Raji (cell line): ENCODE results near the gene TMEM134.
A peak's percentile ranks its signal among the peaks of the same experiment; 100 is the strongest.

ENCODE experiments used
- POLR2A ChIP-seq: IDR thresholded peaks from 2 replicates; pipeline ENCODE4 v1.6.1; 2011; ENCODE audit warnings: low read depth, low read length, control low read depth; ENCODE audit not compliant: insufficient read depth

TMEM134 gene

GRCh38 chr11:67468759-67469507, at the start of gene TMEM134:
Gene TMEM134 (minus strand): TSS chr11:67469251. CDS start chr11:67469192, 59 bp downstream.
- peak; percentile 87 for TF ChIP-seq POLR2A

- no peak for TF ChIP-seq POLR2A
Measured at GRCh38 chr11:67517784-67518552, 48.9 kb upstream of the TMEM134 start.

- TF ChIP-seq POLR2A, result no peak
Measured at GRCh38 chr11:67516806-67517205, 47.8 kb upstream of the TMEM134 start.

DNA sequence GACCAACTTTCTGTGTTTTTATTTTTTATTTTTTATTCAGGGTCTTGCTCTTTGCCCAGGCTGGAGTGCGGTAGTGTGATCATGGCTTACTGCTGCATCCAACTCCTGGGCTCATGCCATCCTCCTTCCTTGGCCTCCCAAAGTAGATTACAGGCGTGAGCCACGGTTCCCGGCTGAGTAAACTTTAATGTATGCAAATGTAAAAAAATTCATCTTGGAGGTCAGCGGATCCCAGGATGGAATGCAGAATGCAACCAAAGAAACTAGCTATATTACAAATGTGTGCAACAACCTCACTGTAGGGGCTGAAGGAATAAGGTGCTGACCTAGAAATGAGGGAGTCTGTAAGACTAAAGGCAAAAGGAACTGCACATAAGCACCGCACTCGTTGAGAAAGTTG, 45.1 kb upstream of the TMEM134 start:
- TF ChIP-seq POLR2A, result no peak

DNA sequence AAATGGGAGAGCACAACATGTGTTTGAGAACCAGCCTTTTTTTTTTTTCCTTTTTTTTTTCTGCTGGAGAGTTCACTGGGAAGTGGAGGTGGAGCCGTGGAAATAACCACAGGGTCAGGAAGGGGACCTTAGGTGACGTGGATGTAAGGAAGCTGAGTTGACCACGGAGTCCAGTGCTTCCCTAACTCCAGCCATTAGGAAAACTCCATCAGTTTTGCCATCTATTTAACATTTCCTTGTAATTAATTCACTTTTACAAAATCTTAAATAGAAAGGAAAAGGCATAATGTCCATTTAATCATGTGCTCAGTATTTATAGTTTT, 40.9 kb upstream of the TMEM134 start:
- TF ChIP-seq POLR2A, result no peak

- TF ChIP-seq POLR2A, result peak; percentile 38; the same call in 1 of the 2 replicates
Measured at GRCh38 chr11:67508486-67509121, 39.6 kb upstream of the TMEM134 start.

DNA sequence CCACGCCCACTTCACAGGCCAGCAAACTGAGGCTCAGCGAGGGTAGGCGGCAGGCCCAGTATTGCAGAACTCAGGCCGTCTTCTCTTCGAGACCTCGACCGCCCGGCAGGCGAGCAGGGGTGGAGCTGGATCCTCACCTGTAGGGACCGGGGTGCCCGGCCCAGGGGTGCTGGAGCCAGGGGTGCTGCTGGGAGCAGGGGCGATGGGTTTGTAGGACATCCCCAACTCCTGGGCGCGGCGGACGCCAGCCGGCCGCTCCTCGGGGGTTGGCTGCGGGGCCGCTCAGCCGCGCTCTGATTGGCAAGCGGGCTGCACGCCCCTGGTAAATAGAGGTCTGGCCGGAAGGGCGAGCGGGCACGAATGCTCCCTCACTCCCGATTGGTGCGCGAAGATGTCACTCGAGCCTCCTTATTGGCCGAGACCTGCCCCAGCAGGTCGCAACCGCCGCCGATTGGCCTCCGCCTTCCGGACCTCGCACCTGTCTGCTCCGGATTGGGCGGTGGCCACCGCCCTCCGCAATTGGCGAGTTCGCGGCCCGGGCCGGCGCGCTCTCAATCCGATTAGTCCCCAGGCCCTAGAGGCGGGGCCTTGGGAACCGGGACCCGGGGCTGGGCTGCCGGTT, 38.9 kb upstream of the TMEM134 start, which contains the start of gene CDK2AP2:
Gene CDK2AP2, minus strand, starts transcription at position 299 of the 622 bp plus-strand sequence. Its CDS starts 80 bp downstream, at position 219.
- TF ChIP-seq POLR2A, result peak; percentile 81

GRCh38 chr11:67507242-67507863, 38.3 kb upstream of the TMEM134 start:
- TF ChIP-seq POLR2A, result no peak

DNA sequence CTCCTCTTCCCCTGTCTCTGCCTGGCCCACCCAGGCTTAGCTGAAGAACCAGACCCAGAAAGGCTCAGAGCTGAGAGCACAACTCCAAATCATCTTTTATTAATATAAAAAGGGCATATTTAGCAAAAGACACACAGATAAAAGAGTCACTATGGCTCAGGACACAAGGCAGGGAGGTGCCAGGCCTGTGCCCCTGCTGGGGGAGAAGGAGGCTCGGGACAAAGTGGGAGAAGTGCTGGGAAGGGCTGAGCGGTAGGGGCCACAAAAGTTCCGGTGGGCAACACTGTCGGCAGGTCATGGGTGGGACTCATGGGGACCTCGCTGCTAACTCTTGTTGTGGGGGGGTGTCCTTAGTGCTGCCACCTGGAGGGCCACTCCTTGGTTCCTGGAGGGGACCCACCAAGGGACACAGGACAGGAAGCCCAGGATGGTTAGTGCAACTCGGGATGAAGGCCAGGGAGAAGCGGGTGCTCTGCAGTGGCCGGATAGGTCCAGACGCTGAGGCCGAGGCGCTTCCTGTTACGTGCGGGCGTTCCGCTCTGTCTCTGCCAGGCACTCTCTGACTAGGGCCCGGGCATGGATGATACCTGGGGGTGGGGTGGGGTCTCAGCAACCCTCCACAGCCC, 37.5 kb upstream of the TMEM134 start:
- TF ChIP-seq POLR2A, result no peak

GRCh38 chr11:67505605-67506396, 36.8 kb upstream of the TMEM134 start:
- peak; percentile 53; the same call in 1 of the 2 replicates for TF ChIP-seq POLR2A

GRCh38 chr11:67504950-67505581, 36.0 kb upstream of the TMEM134 start, which contains the start of gene PITPNM1:
Gene PITPNM1 (minus strand): TSS chr11:67505363. CDS start chr11:67504180, 1,183 bp downstream.
- TF ChIP-seq POLR2A, result peak; percentile 67

DNA sequence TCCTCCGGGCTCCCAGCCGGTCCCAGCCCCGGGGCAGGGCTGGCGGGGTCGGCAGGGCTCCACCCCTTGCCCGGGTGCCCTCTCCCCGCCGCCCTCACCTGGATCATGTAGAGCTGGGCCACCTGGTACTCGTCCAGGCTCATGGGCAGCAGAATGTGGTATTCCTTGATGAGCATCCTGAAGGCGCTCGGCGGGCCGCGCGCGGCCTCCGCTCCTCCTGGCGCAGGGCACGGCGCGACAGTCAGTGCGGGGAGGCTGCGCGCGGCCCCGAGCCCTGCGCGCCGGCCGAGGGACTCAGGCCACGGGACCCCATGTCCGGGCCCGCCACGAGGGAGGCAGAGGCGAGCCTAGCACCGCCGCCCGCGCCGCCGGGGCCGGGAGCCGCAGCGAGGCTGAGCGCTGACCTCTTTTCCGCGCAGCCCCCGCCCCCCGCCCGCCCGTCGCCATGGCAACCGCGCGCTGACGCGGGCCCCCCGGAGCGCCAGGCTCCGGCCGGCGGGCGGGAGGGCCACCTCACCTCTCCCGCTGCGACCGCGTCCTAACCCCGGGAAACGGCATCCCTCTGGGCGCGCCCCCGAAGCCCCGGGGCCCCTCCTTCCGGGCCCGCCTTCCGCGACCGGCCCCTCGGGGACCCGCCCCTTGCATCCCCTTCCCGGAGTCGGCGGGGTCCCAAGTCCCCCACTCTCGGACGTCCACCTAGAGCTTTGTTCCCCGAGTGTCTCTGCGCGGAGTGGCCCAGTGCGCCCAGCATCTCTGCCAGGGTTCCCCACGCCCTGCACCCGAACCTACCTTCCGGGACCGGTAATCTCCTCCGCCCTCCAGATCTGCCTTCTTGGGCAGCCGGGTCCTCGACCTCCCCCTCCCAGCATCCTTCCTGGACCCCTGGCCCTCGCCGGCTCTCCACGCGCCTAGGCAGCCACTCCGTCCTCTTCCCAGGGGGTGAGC, 35.2 kb upstream of the TMEM134 start:
- no peak for TF ChIP-seq POLR2A
